ENCODE measurements around the gene MOGAT1.

GRCh38 chr2:222733470-222733845, 62.0 kb downstream of the MOGAT1 start:
- TF ChIP-seq CTCF (IDR thresholded peaks at IDR 0.05) = no peak
- TF ChIP-seq POLR2A (IDR thresholded peaks at IDR 0.05) = no peak

Measured in Peyer's patch (tissue), 4 donors.